Osteoblast (primary cell): ENCODE measurements around the gene NT5DC2. TPM values are rescaled to one million over a fixed set of nuclear protein-coding genes. Genes with fewer than 3 reads are reported as not detected.

Experiments used
- DNase-seq: peaks from one replicate; pipeline ENCODE4 v3.0.0; 2011; ENCODE audit warnings: low spot score, mixed read lengths; ENCODE audit not compliant: insufficient read length; ENCODE audit errors: missing footprints
- H2AFZ ChIP-seq: 2 replicates; pipeline ENCODE4 v1.6.0; 2011; ENCODE audit warnings: mild to moderate bottlenecking, low read length
- H3K27ac ChIP-seq: 2 replicates; pipeline ENCODE4 v1.5.1; 2011; ENCODE audit warnings: mild to moderate bottlenecking, low read depth, low read length, moderate library complexity
- H3K27me3 ChIP-seq: 2 replicates; pipeline ENCODE4 v1.6.0; 2012; ENCODE audit warnings: mild to moderate bottlenecking, control low read depth, inconsistent platforms, low read length, moderate library complexity; ENCODE audit not compliant: insufficient read depth
- H3K36me3 ChIP-seq: 2 replicates; pipeline ENCODE4 v1.5.1; 2011; ENCODE audit warnings: mild to moderate bottlenecking, low read length, control low read depth, moderate library complexity; ENCODE audit not compliant: insufficient read depth
- H3K4me1 ChIP-seq: 2 replicates; pipeline ENCODE4 v1.5.1; 2011; ENCODE audit warnings: mild to moderate bottlenecking, low read length, control low read depth, moderate library complexity; ENCODE audit not compliant: insufficient read depth
- H3K4me2 ChIP-seq: 2 replicates; pipeline ENCODE4 v1.6.0; 2011; ENCODE audit warnings: mild to moderate bottlenecking, low read length; ENCODE audit not compliant: insufficient read depth
- H3K4me3 ChIP-seq: fragments of 200-600 bp; sonication (generic); 3 replicates; pipeline ENCODE4 v1.5.1; 2012; ENCODE audit warnings: mild to moderate bottlenecking, low read length, inconsistent platforms; ENCODE audit not compliant: insufficient read depth
- H3K79me2 ChIP-seq: 2 replicates; pipeline ENCODE4 v1.6.0; 2012; ENCODE audit warnings: mild to moderate bottlenecking, low read length, control low read depth, inconsistent platforms; ENCODE audit not compliant: insufficient read depth
- H3K9me3 ChIP-seq: 2 replicates; pipeline ENCODE4 v1.5.1; 2011; ENCODE audit warnings: low read depth, low read length, control low read depth
- H4K20me1 ChIP-seq: 2 replicates; pipeline ENCODE4 v1.6.0; 2012; ENCODE audit warnings: mild to moderate bottlenecking, low read length, control low read depth; ENCODE audit not compliant: insufficient read depth
- total RNA-seq: library from RNA; depleted of rRNA; stranded (reverse); fragments of >200 nt; gene quantifications from 2 replicates; pipeline ENCODE4 v1.2.3, GENCODE V29; 2012
- TF ChIP-seq, protein P1 (sequence below): IDR thresholded peaks from 2 replicates; pipeline ENCODE4 v1.5.1; 2011; ENCODE audit warnings: mild to moderate bottlenecking, low read depth, low read length, moderate library complexity; ENCODE audit errors: extremely low read depth

Gene NT5DC2
- total RNA-seq, 1 donor: 52.5 TPM

DNA sequence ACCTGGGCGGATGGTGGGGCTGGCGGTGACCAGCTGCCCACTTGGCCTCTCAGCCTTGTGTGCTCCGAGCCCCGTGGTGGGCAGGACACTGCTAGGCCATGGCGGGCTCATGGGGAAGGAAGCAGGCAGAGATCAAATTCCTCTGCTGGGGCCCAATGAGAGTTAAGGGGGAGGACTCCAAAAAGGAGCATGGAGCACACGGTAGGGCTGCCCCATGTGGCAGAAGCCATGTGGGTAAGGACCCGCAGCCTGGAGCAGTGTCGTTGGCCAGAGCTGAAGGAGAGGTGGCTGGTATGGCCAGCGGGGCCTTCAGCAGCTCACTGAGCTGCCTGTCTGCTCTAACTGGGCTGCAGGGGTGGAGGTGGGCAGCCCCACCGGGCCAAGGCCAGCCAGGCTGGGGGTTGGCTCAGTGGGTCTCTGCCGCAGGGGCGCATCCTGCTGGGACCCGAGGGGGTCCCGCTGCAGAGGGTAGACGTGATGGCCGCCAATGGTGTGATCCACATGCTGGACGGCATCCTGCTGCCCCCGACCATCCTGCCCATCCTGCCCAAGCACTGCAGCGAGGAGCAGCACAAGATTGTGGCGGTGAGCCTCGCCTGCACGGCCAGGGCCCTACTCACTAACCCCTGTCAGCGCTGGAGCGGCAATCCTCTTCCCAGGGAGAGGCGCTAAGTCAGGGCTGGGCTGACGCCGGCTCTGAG, 27.2 kb downstream of the NT5DC2 start:
- Histone ChIP-seq H3K4me2 (no peak overlapping the region), H3K4me3 (no peak overlapping the region), H3K4me1 (peaks cover 3% of the 10 kb centered on the region), H3K27ac (no peak overlapping the region), H3K79me2 (no peaks in the 10 kb centered on the region), H4K20me1 (no peaks in the 10 kb centered on the region), H3K9me3 (no peaks in the 10 kb centered on the region), H3K36me3 (no peaks in the 10 kb centered on the region), H2AFZ (no peak overlapping the region), H3K27me3 (no peaks in the 10 kb centered on the region)
- TF ChIP-seq, protein P1, sequence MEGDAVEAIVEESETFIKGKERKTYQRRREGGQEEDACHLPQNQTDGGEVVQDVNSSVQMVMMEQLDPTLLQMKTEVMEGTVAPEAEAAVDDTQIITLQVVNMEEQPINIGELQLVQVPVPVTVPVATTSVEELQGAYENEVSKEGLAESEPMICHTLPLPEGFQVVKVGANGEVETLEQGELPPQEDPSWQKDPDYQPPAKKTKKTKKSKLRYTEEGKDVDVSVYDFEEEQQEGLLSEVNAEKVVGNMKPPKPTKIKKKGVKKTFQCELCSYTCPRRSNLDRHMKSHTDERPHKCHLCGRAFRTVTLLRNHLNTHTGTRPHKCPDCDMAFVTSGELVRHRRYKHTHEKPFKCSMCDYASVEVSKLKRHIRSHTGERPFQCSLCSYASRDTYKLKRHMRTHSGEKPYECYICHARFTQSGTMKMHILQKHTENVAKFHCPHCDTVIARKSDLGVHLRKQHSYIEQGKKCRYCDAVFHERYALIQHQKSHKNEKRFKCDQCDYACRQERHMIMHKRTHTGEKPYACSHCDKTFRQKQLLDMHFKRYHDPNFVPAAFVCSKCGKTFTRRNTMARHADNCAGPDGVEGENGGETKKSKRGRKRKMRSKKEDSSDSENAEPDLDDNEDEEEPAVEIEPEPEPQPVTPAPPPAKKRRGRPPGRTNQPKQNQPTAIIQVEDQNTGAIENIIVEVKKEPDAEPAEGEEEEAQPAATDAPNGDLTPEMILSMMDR: no peak
- no peak for DNase-seq

DNA sequence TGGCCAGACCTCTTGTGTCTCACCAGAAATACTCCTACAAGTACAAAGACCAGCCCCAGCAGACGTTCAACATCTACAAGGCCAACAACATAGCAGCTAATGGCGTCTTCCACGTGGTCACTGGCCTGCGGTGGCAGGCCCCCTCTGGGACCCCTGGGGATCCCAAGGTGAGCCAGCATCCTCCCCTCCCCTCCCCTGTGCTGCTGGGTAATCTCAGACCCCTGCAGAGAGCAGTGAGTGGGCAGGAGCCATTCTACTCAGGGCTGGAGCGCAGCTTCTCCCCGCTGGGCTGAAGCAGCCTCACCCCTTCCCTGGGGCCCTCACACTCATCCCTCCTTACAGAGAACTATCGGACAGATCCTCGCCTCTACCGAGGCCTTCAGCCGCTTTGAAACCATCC, 28.7 kb downstream of the NT5DC2 start:
- H3K9me3 ChIP-seq: no peaks in the 10 kb centered on the region
- H3K4me1 ChIP-seq: peaks cover 3% of the 10 kb centered on the region
- no peak overlapping the region for H2AFZ ChIP-seq
- H3K79me2 ChIP-seq: no peaks in the 10 kb centered on the region
- TF ChIP-seq, protein P1: no peak
- H4K20me1 ChIP-seq: no peaks in the 10 kb centered on the region
- H3K4me3 ChIP-seq: no peak overlapping the region
- no peaks in the 10 kb centered on the region for H3K36me3 ChIP-seq
- no peaks in the 10 kb centered on the region for H3K27me3 ChIP-seq
- no peak overlapping the region for H3K27ac ChIP-seq
- no peak for DNase-seq
- H3K4me2 ChIP-seq: no peak overlapping the region

DNA sequence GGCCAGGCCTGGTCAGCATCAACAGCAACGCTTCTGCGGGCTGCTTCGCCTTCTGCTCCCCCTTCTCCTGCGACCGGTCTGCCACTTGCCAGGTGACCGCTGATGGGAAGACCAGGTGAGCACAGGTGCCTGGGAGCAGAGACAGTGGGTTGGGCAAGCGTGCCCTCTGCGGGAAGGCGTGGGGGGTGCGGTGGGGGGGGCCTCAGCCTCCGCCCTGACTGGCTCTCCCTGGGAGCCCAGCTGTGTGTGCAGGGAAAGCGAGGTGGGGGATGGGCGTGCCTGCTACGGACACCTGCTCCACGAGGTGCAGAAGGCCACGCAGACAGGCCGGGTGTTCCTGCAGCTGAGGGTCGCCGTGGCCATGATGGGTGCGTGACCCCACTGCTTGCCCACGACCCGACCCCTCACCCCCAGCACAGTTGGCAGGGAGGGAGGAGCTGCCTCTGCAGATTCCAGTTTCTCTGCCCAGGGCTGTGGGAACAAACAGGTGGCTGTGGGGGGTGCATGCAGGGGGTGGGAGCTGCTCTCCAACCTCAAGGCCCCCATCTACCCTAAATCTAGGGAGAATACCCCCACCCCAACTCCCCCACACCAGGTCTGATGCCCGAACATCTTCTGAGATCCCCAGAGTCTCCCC, 29.8 kb downstream of the NT5DC2 start:
- no peak for DNase-seq
- no peaks in the 10 kb centered on the region for H3K79me2 ChIP-seq
- TF ChIP-seq, protein P1: no peak
- H3K27me3 ChIP-seq: no peaks in the 10 kb centered on the region
- H4K20me1 ChIP-seq: no peaks in the 10 kb centered on the region
- peaks cover 8% of the 10 kb centered on the region for H3K4me1 ChIP-seq
- no peaks in the 10 kb centered on the region for H3K9me3 ChIP-seq
- no peak overlapping the region for H2AFZ ChIP-seq
- no peak overlapping the region for H3K4me2 ChIP-seq
- no peaks in the 10 kb centered on the region for H3K36me3 ChIP-seq
- no peak overlapping the region for H3K4me3 ChIP-seq
- H3K27ac ChIP-seq: no peak overlapping the region

DNA sequence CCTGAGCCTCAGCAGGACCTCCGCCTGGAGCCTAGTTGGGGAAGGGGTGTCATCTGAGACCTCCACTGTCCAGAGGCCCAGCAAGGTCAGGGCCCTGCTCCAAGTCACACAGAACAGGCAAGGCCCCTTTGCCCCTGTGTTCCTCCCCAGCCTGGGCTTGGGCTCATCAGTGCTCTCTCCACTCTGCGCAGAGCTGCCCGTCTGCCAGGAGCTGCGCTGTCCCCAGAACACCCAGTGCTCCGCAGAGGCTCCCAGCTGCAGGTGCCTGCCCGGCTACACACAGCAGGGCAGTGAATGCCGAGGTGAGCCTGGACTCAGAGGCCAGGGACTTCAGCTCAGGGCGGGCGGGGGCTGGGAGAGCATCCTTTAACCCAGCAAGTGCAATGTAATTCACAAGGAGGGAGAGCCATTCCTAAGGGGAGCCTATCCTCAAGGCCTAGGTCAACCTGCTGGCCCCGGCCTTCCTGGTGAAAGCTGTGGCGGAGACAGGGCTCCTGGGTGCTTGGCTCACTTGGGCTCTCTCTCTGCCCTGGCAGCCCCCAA, 30.8 kb downstream of the NT5DC2 start:
- Histone ChIP-seq H3K4me3 (no peak overlapping the region), H3K27me3 (no peaks in the 10 kb centered on the region), H3K79me2 (no peaks in the 10 kb centered on the region), H3K4me1 (peaks cover 18% of the 10 kb centered on the region), H3K9me3 (no peaks in the 10 kb centered on the region), H3K27ac (no peak overlapping the region), H3K4me2 (no peak overlapping the region), H3K36me3 (no peaks in the 10 kb centered on the region), H2AFZ (no peak overlapping the region), H4K20me1 (no peaks in the 10 kb centered on the region)
- TF ChIP-seq, protein P1: no peak
- no peak for DNase-seq
